HG02798 (cell line): ENCODE measurements around the gene TRIM14.
"Not testable (repeated sequence)": the region's sequence is repeated elsewhere in the genome, so short reads cannot be mapped to it uniquely, and the experiment has no call there.

Source experiments
- ATAC-seq: cut with Tn5 transposase; IDR thresholded peaks from one replicate; pipeline ENCODE4 v1.9.1; 2021; ENCODE audit warnings: mild to moderate bottlenecking; ENCODE audit not compliant: unreplicated experiment, poor library complexity

TRIM14 gene

GRCh38 chr9:98020476-98021145 lies 98.4 kb downstream of the TRIM14 start:
- ATAC-seq, result no peak

GRCh38 chr9:98019869-98020268 lies 99.2 kb downstream of the TRIM14 start:
- ATAC-seq, result not testable (repeated sequence)
